ENCODE results near the gene AP3B1.

The AP3B1 gene

GRCh38 chr5:78289911-78290310, 4.6 kb downstream of the AP3B1 start:
- no peak for DNase-seq

- no peak for DNase-seq
Measured at GRCh38 chr5:78288246-78288645, 6.3 kb downstream of the AP3B1 start.

GRCh38 chr5:78287833-78288232, 6.7 kb downstream of the AP3B1 start:
- DNase-seq: no peak

GRCh38 chr5:78287169-78287568, 7.3 kb downstream of the AP3B1 start:
- no peak for DNase-seq

GRCh38 chr5:78286290-78286689, 8.2 kb downstream of the AP3B1 start:
- no peak for DNase-seq

GRCh38 chr5:78283802-78284201, 10.7 kb downstream of the AP3B1 start:
- DNase-seq: no peak

GRCh38 chr5:78283105-78283504, 11.4 kb downstream of the AP3B1 start:
- DNase-seq: no peak

GRCh38 chr5:78280261-78280660, 14.2 kb downstream of the AP3B1 start:
- DNase-seq: no peak

GRCh38 chr5:78279194-78279593, 15.3 kb downstream of the AP3B1 start:
- DNase-seq: no peak

GRCh38 chr5:78277715-78278114, 16.8 kb downstream of the AP3B1 start:
- DNase-seq: no peak

- DNase-seq: no peak
Measured at GRCh38 chr5:78275998-78276543, 18.4 kb downstream of the AP3B1 start.

- no peak for DNase-seq
Measured at GRCh38 chr5:78274540-78275197, 19.8 kb downstream of the AP3B1 start.

- DNase-seq: no peak
Measured at GRCh38 chr5:78273436-78273835, 21.1 kb downstream of the AP3B1 start.

GRCh38 chr5:78271766-78272165, 22.7 kb downstream of the AP3B1 start:
- DNase-seq: no peak

GRCh38 chr5:78269088-78269703, 25.3 kb downstream of the AP3B1 start:
- peak; percentile 0 for DNase-seq

- DNase-seq: no peak
Measured at GRCh38 chr5:78268356-78268755, 26.1 kb downstream of the AP3B1 start.

- DNase-seq: no peak
Measured at GRCh38 chr5:78265163-78265562, 29.3 kb downstream of the AP3B1 start.

- DNase-seq: no peak
Measured at GRCh38 chr5:78264600-78264999, 29.9 kb downstream of the AP3B1 start.

- DNase-seq: no peak
Measured at GRCh38 chr5:78260771-78261170, 33.7 kb downstream of the AP3B1 start.

- DNase-seq: no peak
Measured at GRCh38 chr5:78253201-78253600, 41.3 kb downstream of the AP3B1 start.

GRCh38 chr5:78252715-78253114, 41.8 kb downstream of the AP3B1 start:
- DNase-seq: no peak

- DNase-seq: no peak
Measured at GRCh38 chr5:78251663-78252284, 42.7 kb downstream of the AP3B1 start.

GRCh38 chr5:78245136-78245535, 49.4 kb downstream of the AP3B1 start:
- no peak for DNase-seq

- no peak for DNase-seq
Measured at GRCh38 chr5:78243639-78244038, 50.9 kb downstream of the AP3B1 start.

Measured in DMS153 (cell line).